Gastroesophageal sphincter (tissue), 4 donors: ENCODE measurements around the gene PPIB. TPM values are rescaled to one million over a fixed set of nuclear protein-coding genes. Genes with fewer than 3 reads are reported as not detected.

Source experiments
- ATAC-seq: fragments of 150-250 bp; one replicate; pipeline ENCODE4 v1.9.1; 2016; ENCODE audit warnings: mild to moderate bottlenecking, moderate library complexity
- H3K27ac ChIP-seq, 4 donors: fragments of 200-600 bp; sonication (generic) in 3 of 4; 1 replicate in 3 of 4; 2 replicates in 1 of 4; pipeline ENCODE4 v1.5.1; 2016 to 2019
- H3K27me3 ChIP-seq: fragments of 200-600 bp; sonication (generic); one replicate; pipeline ENCODE4 v1.5.1; 2019
- H3K36me3 ChIP-seq, 2 donors: fragments of 200-600 bp; sonication (generic); one replicate each; pipeline ENCODE4 v1.5.1; 2019; ENCODE audit warnings: control low read depth in 1 of 2
- H3K4me1 ChIP-seq, 3 donors: fragments of 200-600 bp; sonication (generic); 1 replicate in 2 of 3; 2 replicates in 1 of 3; pipeline ENCODE4 v1.5.1; 2016 to 2019; ENCODE audit warnings: control low read depth in 2 of 3
- H3K4me3 ChIP-seq, 2 donors: fragments of 200-600 bp; sonication (generic); one replicate each; pipeline ENCODE4 v1.5.1; 2019; ENCODE audit warnings: mild to moderate bottlenecking in 1 of 2, moderate library complexity in 1 of 2
- H3K9me3 ChIP-seq, 3 donors: fragments of 200-600 bp; sonication (generic); one replicate each; pipeline ENCODE4 v1.5.1; 2017 to 2019; ENCODE audit warnings: control low read depth in 2 of 3
- CTCF ChIP-seq, 4 experiments: fragments of 200-600 bp in 2 of 4; fragments of 450-650 bp in 2 of 4; sonication (generic) in 1 of 4; IDR thresholded peaks; one replicate each; pipeline ENCODE4 v1.5.1; 2017 to 2019; ENCODE audit warnings: antibody characterized with exemption in 4 of 4, mild to moderate bottlenecking in 2 of 4, moderate library complexity in 2 of 4
- EP300 ChIP-seq: sonication (generic); formaldehyde crosslinking; IDR thresholded peaks from one replicate; pipeline ENCODE4 v1.6.1; 2017; ENCODE audit warnings: antibody characterized with exemption, mild to moderate bottlenecking
- POLR2A ChIP-seq, 2 donors: fragments of 450-650 bp; IDR thresholded peaks; one replicate each; pipeline ENCODE4 v1.6.1; 2017; ENCODE audit warnings: antibody characterized with exemption in 2 of 2, mild to moderate bottlenecking in 2 of 2, moderate library complexity in 1 of 2
- POLR2AphosphoS5 ChIP-seq: sonication (generic); formaldehyde crosslinking; IDR thresholded peaks from one replicate; pipeline ENCODE4 v1.6.1; 2017; ENCODE audit warnings: antibody characterized with exemption
- WGBS, 2 donors: methylation state at CpG; one replicate each; pipeline ENCODE4 v1.1.5; 2018; ENCODE audit warnings: low coverage in 1 of 2; 5-methylcytosine and 5-hydroxymethylcytosine counted together
- total RNA-seq, 4 donors: library from RNA; depleted of rRNA; stranded (reverse); fragments of >200 nt; gene quantifications; one replicate each; pipeline ENCODE4 v1.1.0, GENCODE V29; 2016

PPIB gene
- total RNA-seq, 4 donors from 2014 or later, result 151 to 257 (median 235) TPM

- WGBS, 2 donors, result 89% methylated on average over 4 of the region's 11 CpGs; no CpG with 5 or more reads in 1 of the 2 donors
- Histone ChIP-seq H3K4me1 (peaks cover 3 to 60% (median 17%) of the 10 kb centered on the region in 3 donors), H3K27me3 (no peaks in the 10 kb centered on the region), H3K9me3 (no peaks in the 10 kb centered on the region), H3K36me3 (peaks cover 0 to 75% of the 10 kb centered on the region in 2 donors), H3K27ac (no peak overlapping the region), H3K4me3 (no peak overlapping the region)
- TF ChIP-seq POLR2A (IDR thresholded peaks at IDR 0.05) (no peak), POLR2AphosphoS5 (no peak), EP300 (no peak)
- no peak for ATAC-seq
These were observed 4.3 kb downstream of the PPIB start for GRCh38 chr15:64158363-64159134.

GRCh38 chr15:64157599-64158125 lies 5.2 kb downstream of the PPIB start:
- ATAC-seq, result no peak
- Histone ChIP-seq H3K4me3 (no peak overlapping the region), H3K27ac (no peak overlapping the region), H3K27me3 (peaks cover 7% of the 10 kb centered on the region), H3K4me1 (peaks cover 3 to 66% (median 24%) of the 10 kb centered on the region in 3 donors), H3K9me3 (no peaks in the 10 kb centered on the region), H3K36me3 (peaks cover 0 to 75% of the 10 kb centered on the region in 2 donors)
- 57 to 67% methylated on average over 1 of the region's 1 CpG for WGBS, 2 donors
- no peak for TF ChIP-seq CTCF (IDR thresholded peaks at IDR 0.05)
- no peak for TF ChIP-seq POLR2AphosphoS5
- no peak for TF ChIP-seq EP300
- TF ChIP-seq POLR2A (IDR thresholded peaks at IDR 0.05), result no peak

- no peak for TF ChIP-seq POLR2AphosphoS5
- TF ChIP-seq CTCF (IDR thresholded peaks at IDR 0.05), result no peak
- no peak for TF ChIP-seq EP300
- TF ChIP-seq POLR2A (IDR thresholded peaks at IDR 0.05), result no peak
- peaks cover 0 to 75% of the 10 kb centered on the region in 2 donors for H3K36me3 ChIP-seq
- H3K27me3 ChIP-seq, result peaks cover 16% of the 10 kb centered on the region
- H3K9me3 ChIP-seq, result no peaks in the 10 kb centered on the region
- H3K4me3 ChIP-seq, result no peak overlapping the region
- WGBS, 2 donors, result 60 to 93% methylated on average over 1 to 3 of the region's 16 CpGs
- H3K27ac ChIP-seq, result no peak overlapping the region
- ATAC-seq, result no peak
- peaks cover 3 to 69% (median 30%) of the 10 kb centered on the region in 3 donors for H3K4me1 ChIP-seq
These were observed 6.0 kb downstream of the PPIB start for GRCh38 chr15:64156652-64157331.

GRCh38 chr15:64155802-64156651 lies 6.8 kb downstream of the PPIB start:
- Histone ChIP-seq H3K36me3 (peaks cover 0 to 72% of the 10 kb centered on the region in 2 donors), H3K27ac (no peak overlapping the region), H3K4me3 (no peak overlapping the region), H3K4me1 (peaks cover 0 to 69% (median 29%) of the 10 kb centered on the region in 3 donors), H3K9me3 (no peaks in the 10 kb centered on the region), H3K27me3 (peaks cover 23% of the 10 kb centered on the region)
- 77 to 81% methylated on average over 4 to 5 of the region's 15 CpGs for WGBS, 2 donors
- ATAC-seq, result no peak
- TF ChIP-seq POLR2AphosphoS5 (no peak), EP300 (no peak), CTCF (IDR thresholded peaks at IDR 0.05) (no peak), POLR2A (IDR thresholded peaks at IDR 0.05) (no peak)
